Caco-2 (cell line): ENCODE results near the gene KCND1. TPM values are rescaled to one million over a fixed set of nuclear protein-coding genes. Genes with fewer than 3 reads are reported as not detected.
A peak's percentile ranks its signal among the peaks of the same experiment; 100 is the strongest.

Source experiments
- BruUV-seq: library from RNA; stranded (reverse); fragments of 400-500 nt; replicated peaks from 2 replicates; lab custom pipeline; 2021; lab: Mats Ljungman, UMichigan
- CTCF ChIA-PET: fragments of 300-600 bp; sonication (Branson Sonifier 250); formaldehyde crosslinking; loops from one replicate; lab custom pipeline; 2022; ENCODE audit warnings: antibody characterized with exemption; lab: Charles Lee
- POLR2A ChIA-PET: fragments of 300-600 bp; sonication (Branson Sonifier 250); formaldehyde crosslinking; loops from one replicate; lab custom pipeline; 2022; ENCODE audit warnings: antibody characterized with exemption; lab: Charles Lee
- DNase-seq, 2 experiments: peaks; one replicate each; pipeline versions ENCODE4 v3.0.0 to v3.0.0-alpha.2; 2020 to 2022
- H3K27me3 ChIP-seq: replicated peaks from 2 replicates; pipeline ENCODE4 v1.6.0; 2011; ENCODE audit warnings: low read length; ENCODE audit not compliant: control insufficient read depth, insufficient read depth
- H3K36me3 ChIP-seq: 2 replicates; pipeline ENCODE4 v1.5.1; 2011; ENCODE audit warnings: low read length; ENCODE audit not compliant: control insufficient read depth, insufficient read depth
- H3K4me1 ChIP-seq: fragments of 250-450 bp; sonication (Bioruptor Pico); 2 replicates; pipeline ENCODE4 v1.5.1; 2020; ENCODE audit warnings: mild to moderate bottlenecking
- H3K4me3 ChIP-seq: 2 replicates; pipeline ENCODE4 v1.5.1; 2011; ENCODE audit warnings: low read depth, mild to moderate bottlenecking, control low read depth, low read length
- H3K9me3 ChIP-seq: fragments of 250-450 bp; sonication (Bioruptor Pico); 2 replicates; pipeline ENCODE4 v1.5.1; 2020; ENCODE audit warnings: mild to moderate bottlenecking, moderate library complexity
- H3K27ac Mint-ChIP-seq: one replicate; pipeline ENCODE4 v1.8.0; 2022; ENCODE audit warnings: mixed read lengths; ENCODE audit not compliant: unreplicated experiment
- H3K27me3 Mint-ChIP-seq: one replicate; pipeline ENCODE4 v1.8.0; 2022; ENCODE audit warnings: mixed read lengths; ENCODE audit not compliant: insufficient read depth, unreplicated experiment
- H3K36me3 Mint-ChIP-seq: one replicate; pipeline ENCODE4 v1.8.0; 2022; ENCODE audit warnings: mild to moderate bottlenecking, mixed read lengths; ENCODE audit not compliant: insufficient read depth, unreplicated experiment
- H3K4me1 Mint-ChIP-seq: one replicate; pipeline ENCODE4 v1.8.0; 2022; ENCODE audit warnings: low read depth, mixed read lengths; ENCODE audit not compliant: unreplicated experiment
- H3K4me3 Mint-ChIP-seq: one replicate; pipeline ENCODE4 v1.8.0; 2022; ENCODE audit warnings: mild to moderate bottlenecking, moderate library complexity, mixed read lengths; ENCODE audit not compliant: unreplicated experiment
- H3K9me3 Mint-ChIP-seq: one replicate; pipeline ENCODE4 v1.8.0; 2022; ENCODE audit warnings: mixed read lengths; ENCODE audit not compliant: unreplicated experiment
- intact Hi-C: fragments of 100-400 bp; cut with micrococcal nuclease; formaldehyde crosslinking; loops from one replicate; pipeline ENCODE4 v1.10.0; 2022; ENCODE audit not compliant: unreplicated experiment
- total RNA-seq: library from RNA; stranded (reverse); gene quantifications from 2 replicates; pipeline ENCODE4 v1.2.3, GENCODE V29; 2022
- TF ChIP-seq, protein P1 (sequence below), 2 experiments: fragments of 200-600 bp in 1 of 2; IDR thresholded peaks; 1 replicate in 1 of 2; 2 replicates in 1 of 2; pipeline versions ENCODE4 v1.5.1 to v1.8.0; 2011 to 2022; ENCODE audit warnings: antibody characterized with exemption in 1 of 2, control low read depth in 1 of 2, inconsistent platforms in 1 of 2, low read depth in 1 of 2, low read length in 1 of 2, mild to moderate bottlenecking in 1 of 2, moderate library complexity in 1 of 2; ENCODE audit not compliant: insufficient read depth in 1 of 2, severe bottlenecking in 1 of 2, unreplicated experiment in 1 of 2

Gene KCND1
- total RNA-seq, 1 experiment from 2014 or later: 0.88 TPM

- no TSS peak for BruUV-seq
- TF ChIP-seq, protein P1, sequence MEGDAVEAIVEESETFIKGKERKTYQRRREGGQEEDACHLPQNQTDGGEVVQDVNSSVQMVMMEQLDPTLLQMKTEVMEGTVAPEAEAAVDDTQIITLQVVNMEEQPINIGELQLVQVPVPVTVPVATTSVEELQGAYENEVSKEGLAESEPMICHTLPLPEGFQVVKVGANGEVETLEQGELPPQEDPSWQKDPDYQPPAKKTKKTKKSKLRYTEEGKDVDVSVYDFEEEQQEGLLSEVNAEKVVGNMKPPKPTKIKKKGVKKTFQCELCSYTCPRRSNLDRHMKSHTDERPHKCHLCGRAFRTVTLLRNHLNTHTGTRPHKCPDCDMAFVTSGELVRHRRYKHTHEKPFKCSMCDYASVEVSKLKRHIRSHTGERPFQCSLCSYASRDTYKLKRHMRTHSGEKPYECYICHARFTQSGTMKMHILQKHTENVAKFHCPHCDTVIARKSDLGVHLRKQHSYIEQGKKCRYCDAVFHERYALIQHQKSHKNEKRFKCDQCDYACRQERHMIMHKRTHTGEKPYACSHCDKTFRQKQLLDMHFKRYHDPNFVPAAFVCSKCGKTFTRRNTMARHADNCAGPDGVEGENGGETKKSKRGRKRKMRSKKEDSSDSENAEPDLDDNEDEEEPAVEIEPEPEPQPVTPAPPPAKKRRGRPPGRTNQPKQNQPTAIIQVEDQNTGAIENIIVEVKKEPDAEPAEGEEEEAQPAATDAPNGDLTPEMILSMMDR (IDR thresholded peaks at IDR 0.05; ENCODE audit: insufficient read depth in 1 of 2, low read depth in 1 of 2, low read length in 1 of 2, severe bottlenecking in 1 of 2, unreplicated experiment in 1 of 2): no peak
- Mint-ChIP-seq H3K36me3 (peaks cover 19% of the 10 kb centered on the region), H3K27me3 (no peaks in the 10 kb centered on the region), H3K9me3 (no peaks in the 10 kb centered on the region), H3K4me3 (no peak overlapping the region), H3K27ac (peak overlapping the region; percentile 23), H3K4me1 (peaks cover 7% of the 10 kb centered on the region)
- CTCF ChIA-PET: no interaction called here
- no peaks in the 10 kb centered on the region for H3K4me1 ChIP-seq
- no peak overlapping the region for H3K4me3 ChIP-seq
- H3K9me3 ChIP-seq: no peaks in the 10 kb centered on the region
- no peaks in the 10 kb centered on the region; the same call in 1 of the 2 replicates for H3K36me3 ChIP-seq
- no peak for DNase-seq
- no peaks in the 10 kb centered on the region for H3K27me3 ChIP-seq
- POLR2A ChIA-PET: no interaction called here
- intact Hi-C loops: no loop called here
These were observed 47.9 kb downstream of the KCND1 start for GRCh38 chrX:48923771-48924170.

DNA sequence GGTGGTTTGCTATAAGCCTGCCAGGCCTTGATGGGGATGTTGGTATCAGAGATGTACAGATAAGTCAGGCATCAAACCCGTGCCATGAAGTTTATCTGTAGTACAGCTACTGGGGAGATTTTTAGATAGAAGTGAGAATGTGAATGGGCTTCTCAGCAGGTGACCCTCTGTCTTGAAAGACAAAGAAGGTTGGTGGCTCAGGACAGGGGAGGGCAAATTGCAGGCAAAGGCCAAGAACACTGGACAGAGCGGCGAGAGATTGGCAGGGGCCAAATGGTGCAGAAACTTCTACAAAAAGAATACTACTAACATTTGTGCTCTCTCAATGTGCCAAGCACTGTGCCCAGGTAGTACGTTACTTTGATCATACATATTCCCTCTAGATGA is 50.9 kb downstream of the KCND1 start:
- H3K4me3 ChIP-seq: no peak overlapping the region
- DNase-seq: no peak
- no peaks in the 10 kb centered on the region for H3K9me3 ChIP-seq
- ChIA-PET POLR2A (no interaction called here), CTCF (no interaction called here)
- BruUV-seq: no TSS peak
- peaks cover 42% of the 10 kb centered on the region for H3K36me3 Mint-ChIP-seq
- peak overlapping the region; percentile 90 for H3K27ac Mint-ChIP-seq
- no peaks in the 10 kb centered on the region for H3K27me3 ChIP-seq
- H3K9me3 Mint-ChIP-seq: no peaks in the 10 kb centered on the region
- peaks cover 19% of the 10 kb centered on the region for H3K4me1 Mint-ChIP-seq
- H3K4me1 ChIP-seq: peaks cover 3% of the 10 kb centered on the region; the same call in 1 of the 2 replicates
- TF ChIP-seq, protein P1 (IDR thresholded peaks at IDR 0.05; ENCODE audit: insufficient read depth in 1 of 2, low read depth in 1 of 2, low read length in 1 of 2, severe bottlenecking in 1 of 2, unreplicated experiment in 1 of 2): no peak
- no peaks in the 10 kb centered on the region for H3K27me3 Mint-ChIP-seq
- H3K36me3 ChIP-seq: no peaks in the 10 kb centered on the region; the same call in 1 of the 2 replicates
- no peak overlapping the region for H3K4me3 Mint-ChIP-seq
- intact Hi-C loops: no loop called here

DNA sequence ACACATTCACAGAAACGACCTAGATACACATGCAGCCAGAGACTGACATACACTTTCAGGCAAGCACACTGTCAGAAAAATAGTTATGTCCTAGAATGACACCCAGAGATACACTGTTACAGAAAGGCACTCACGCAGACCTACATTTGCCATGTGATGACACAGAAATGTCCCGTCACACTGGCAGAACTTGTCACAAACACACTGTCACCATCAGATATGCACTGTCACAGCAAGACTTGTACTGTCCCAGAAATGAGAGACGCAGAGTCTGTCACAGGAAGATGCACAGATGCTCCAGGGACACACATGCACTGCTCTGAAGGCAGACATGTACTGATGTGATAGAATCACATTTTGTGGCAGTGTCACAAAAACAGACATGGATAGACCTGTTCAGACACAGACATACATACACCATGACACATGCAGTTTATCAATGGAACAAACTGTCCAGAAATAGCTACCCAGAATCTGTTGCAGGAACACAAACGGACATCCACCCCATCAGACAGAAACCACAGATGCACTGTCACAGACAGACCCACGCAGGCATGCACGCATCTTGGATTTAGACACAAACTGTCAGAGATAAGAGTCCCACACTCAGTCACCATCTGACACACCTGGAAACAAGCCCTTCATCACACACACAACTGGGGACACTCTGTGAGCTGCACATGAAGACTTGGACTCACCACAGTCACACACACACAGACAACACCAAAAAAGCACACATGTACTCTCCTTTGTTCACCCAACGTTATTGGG is 51.5 kb downstream of the KCND1 start:
- peaks cover 19% of the 10 kb centered on the region for H3K4me1 Mint-ChIP-seq
- POLR2A ChIA-PET: no interaction called here
- H3K4me1 ChIP-seq: peaks cover 3% of the 10 kb centered on the region; the same call in 1 of the 2 replicates
- H3K27me3 ChIP-seq: no peaks in the 10 kb centered on the region
- no peak for DNase-seq
- H3K9me3 Mint-ChIP-seq: no peaks in the 10 kb centered on the region
- TF ChIP-seq, protein P1 (IDR thresholded peaks at IDR 0.05; ENCODE audit: insufficient read depth in 1 of 2, low read depth in 1 of 2, low read length in 1 of 2, severe bottlenecking in 1 of 2, unreplicated experiment in 1 of 2): no peak
- peaks cover 42% of the 10 kb centered on the region for H3K36me3 Mint-ChIP-seq
- H3K27ac Mint-ChIP-seq: peak overlapping the region; percentile 90
- intact Hi-C loops: loop anchor here (1.0 to 5.0 kb wide), 4 partner anchors 37 to 243 kb away; partner anchors contain the start of genes HDAC6, OTUD5 and TFE3
- H3K4me3 Mint-ChIP-seq: peak overlapping the region; percentile 91
- BruUV-seq: no TSS peak
- no peaks in the 10 kb centered on the region for H3K9me3 ChIP-seq
- CTCF ChIA-PET: no interaction called here
- H3K4me3 ChIP-seq: no peak overlapping the region
- H3K36me3 ChIP-seq: no peaks in the 10 kb centered on the region; the same call in 1 of the 2 replicates
- no peaks in the 10 kb centered on the region for H3K27me3 Mint-ChIP-seq
